ENCODE data around the gene BCOR. TPM values are rescaled to one million over a fixed set of nuclear protein-coding genes. Genes with fewer than 3 reads are reported as not detected.
A peak's percentile ranks its signal among the peaks of the same experiment; 100 is the strongest.

BCOR gene
- total and polyA plus RNA-seq, 2 experiments from 2014 or later, result 30.0 to 90.5 TPM

GRCh38 chrX:40041915-40042314 lies 55.8 kb downstream of the BCOR start:
- Histone ChIP-seq H3K4me1 (ENCODE audit: low read depth) (no peaks in the 10 kb centered on the region), H3K27me3 (no peaks in the 10 kb centered on the region), H3K4me3 (no peak overlapping the region), H3K36me3 (no peaks in the 10 kb centered on the region), H3K27ac (no peak overlapping the region), H3K9me3 (ENCODE audit: low read depth) (no peaks in the 10 kb centered on the region)
- no peak for DNase-seq (ENCODE audit: low read depth in 1 of 2, low spot score in 1 of 2)
- no peak for TF ChIP-seq CTCF (IDR thresholded peaks at IDR 0.05; ENCODE audit: low read depth, low read length)

GRCh38 chrX:40040686-40041461 lies 56.9 kb downstream of the BCOR start:
- Histone ChIP-seq H3K4me1 (ENCODE audit: low read depth) (no peaks in the 10 kb centered on the region), H3K27ac (no peak overlapping the region), H3K36me3 (no peaks in the 10 kb centered on the region), H3K27me3 (no peaks in the 10 kb centered on the region), H3K9me3 (ENCODE audit: low read depth) (no peaks in the 10 kb centered on the region), H3K4me3 (no peak overlapping the region)
- TF ChIP-seq CTCF (IDR thresholded peaks at IDR 0.05; ENCODE audit: low read depth, low read length), result no peak
- DNase-seq (ENCODE audit: low read depth in 1 of 2, low spot score in 1 of 2), result peak in 1 of 2 donors; percentile 18

DNA sequence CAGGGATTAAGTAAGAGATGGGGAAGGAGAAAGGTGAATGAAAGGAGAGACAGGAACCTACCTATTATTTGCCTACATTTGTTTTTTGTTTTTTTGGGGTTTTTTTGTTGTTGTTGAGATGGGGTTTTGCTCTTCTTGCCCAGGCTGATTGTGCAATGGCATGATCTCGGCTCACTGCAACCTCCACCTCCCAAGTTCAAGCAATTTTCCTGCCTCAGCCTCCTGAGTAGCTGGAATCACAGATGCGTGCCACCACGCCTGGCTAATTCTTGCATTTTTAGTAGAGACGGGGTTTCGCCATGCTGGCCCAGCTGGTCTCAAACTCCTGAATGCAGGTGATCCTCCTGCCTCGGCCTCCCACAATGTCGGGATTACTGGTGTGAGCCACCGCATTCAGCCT lies 57.9 kb downstream of the BCOR start:
- H3K4me1 ChIP-seq (ENCODE audit: low read depth), result no peaks in the 10 kb centered on the region
- no peaks in the 10 kb centered on the region for H3K9me3 ChIP-seq (ENCODE audit: low read depth)
- H3K36me3 ChIP-seq, result no peaks in the 10 kb centered on the region
- no peak for TF ChIP-seq CTCF (IDR thresholded peaks at IDR 0.05; ENCODE audit: low read depth, low read length)
- DNase-seq (ENCODE audit: low read depth in 1 of 2, low spot score in 1 of 2), result no peak
- no peaks in the 10 kb centered on the region for H3K27me3 ChIP-seq
- no peak overlapping the region for H3K27ac ChIP-seq
- H3K4me3 ChIP-seq, result no peak overlapping the region

GRCh38 chrX:40037367-40037766 lies 60.4 kb downstream of the BCOR start:
- no peak for TF ChIP-seq CTCF (IDR thresholded peaks at IDR 0.05; ENCODE audit: low read depth, low read length)

DNA sequence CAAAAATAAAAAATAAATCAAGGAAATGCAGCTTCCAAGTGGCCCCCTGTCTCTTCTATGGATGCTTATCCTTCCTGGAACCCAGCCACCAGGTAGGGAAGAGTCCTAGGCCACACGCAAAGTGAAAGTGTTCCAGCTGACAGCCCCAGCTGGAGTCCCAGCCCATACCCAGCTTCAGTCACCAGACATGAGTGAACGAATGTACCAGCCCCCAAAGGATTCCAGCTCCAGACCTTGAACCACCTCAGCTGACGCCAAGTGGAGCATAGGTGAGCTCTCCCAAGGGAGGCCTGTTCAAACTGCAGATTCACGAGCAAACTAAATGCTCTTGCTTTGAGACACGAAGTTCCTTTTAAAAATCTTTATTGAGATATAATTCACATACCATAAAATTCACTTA lies 62.0 kb downstream of the BCOR start:
- H3K27me3 ChIP-seq, result no peaks in the 10 kb centered on the region
- H3K4me3 ChIP-seq, result no peak overlapping the region
- no peak for TF ChIP-seq CTCF (IDR thresholded peaks at IDR 0.05; ENCODE audit: low read depth, low read length)
- no peaks in the 10 kb centered on the region for H3K4me1 ChIP-seq (ENCODE audit: low read depth)
- H3K9me3 ChIP-seq (ENCODE audit: low read depth), result no peaks in the 10 kb centered on the region
- no peaks in the 10 kb centered on the region for H3K36me3 ChIP-seq
- no peak overlapping the region for H3K27ac ChIP-seq
- no peak for DNase-seq (ENCODE audit: low read depth in 1 of 2, low spot score in 1 of 2)

More at GRCh38 chrX:40037367-40037766, 60.4 kb downstream of the BCOR start:
- H3K27me3 ChIP-seq, result no peaks in the 10 kb centered on the region
- H3K36me3 ChIP-seq, result no peaks in the 10 kb centered on the region
- H3K4me3 ChIP-seq, result no peak overlapping the region
- DNase-seq (ENCODE audit: low read depth in 1 of 2, low spot score in 1 of 2), result no peak
- no peaks in the 10 kb centered on the region for H3K9me3 ChIP-seq (ENCODE audit: low read depth)
- no peaks in the 10 kb centered on the region for H3K4me1 ChIP-seq (ENCODE audit: low read depth)
- H3K27ac ChIP-seq, result no peak overlapping the region
